ENCODE data around the gene HS3ST5. TPM values are rescaled to one million over a fixed set of nuclear protein-coding genes. Genes with fewer than 3 reads are reported as not detected.

HS3ST5 gene
- total RNA-seq, 1 experiment from 2014 or later: 8.7 TPM

GRCh38 chr6:114339706-114340105 is 3.1 kb downstream of the HS3ST5 start:
- ATAC-seq: no peak
- no peak for TF ChIP-seq ZNF671 (CRISPR knock-in tag; IDR thresholded peaks at IDR 0.05)
- TF ChIP-seq ELF4 (CRISPR knock-in tag; IDR thresholded peaks at IDR 0.05; ENCODE audit: low read depth): no peak
- TF ChIP-seq ERG (CRISPR knock-in tag; IDR thresholded peaks at IDR 0.05): no peak
- TF ChIP-seq FOXK1 (CRISPR knock-in tag; IDR thresholded peaks at IDR 0.05): no peak
- TF ChIP-seq NFATC4 (CRISPR knock-in tag; IDR thresholded peaks at IDR 0.05): no peak
- no peak for TF ChIP-seq ZNF232 (CRISPR knock-in tag; IDR thresholded peaks at IDR 0.05)
- TF ChIP-seq TEAD1 (CRISPR knock-in tag; IDR thresholded peaks at IDR 0.05): no peak
- no peak for TF ChIP-seq RELA (CRISPR knock-in tag; IDR thresholded peaks at IDR 0.05; ENCODE audit: borderline replicate concordance)
- POLR2A ChIA-PET: interaction anchor here (0.7 to 0.9 kb wide), 2 partner anchors 10 to 188 kb away, joined by 3 to 4 read pairs; no protein-coding TSS in a partner anchor
- CTCF ChIA-PET: interaction anchor here (0.8 to 2.0 kb wide), 5 partner anchors 12 to 345 kb away, joined by 3 to 8 read pairs (median 3); no protein-coding TSS in a partner anchor
- H3K27ac Mint-ChIP-seq: peak overlapping the region; percentile 87
- peaks cover 51% of the 10 kb centered on the region for H3K4me1 Mint-ChIP-seq
- no peaks in the 10 kb centered on the region for H3K9me3 Mint-ChIP-seq
- H3K4me3 Mint-ChIP-seq: peak overlapping the region; percentile 98
- DNase-seq (ENCODE audit: low spot score): no peak
- no peaks in the 10 kb centered on the region for H3K36me3 Mint-ChIP-seq
- no peaks in the 10 kb centered on the region for H3K27me3 Mint-ChIP-seq (ENCODE audit: low read depth)

- DNase-seq (ENCODE audit: low spot score) (no peak), ATAC-seq (peak; percentile 61)
- TF ChIP-seq TP53 (CRISPR knock-in tag; IDR thresholded peaks at IDR 0.05) (no peak), ZNF416 (CRISPR knock-in tag; IDR thresholded peaks at IDR 0.05) (no peak), E2F5 (CRISPR knock-in tag; IDR thresholded peaks at IDR 0.05) (no peak)
- Mint-ChIP-seq H3K9me3 (no peaks in the 10 kb centered on the region), H3K36me3 (peaks cover 6% of the 10 kb centered on the region; the same call in 1 of the 2 replicates), H3K27ac (no peak overlapping the region), H3K27me3 (ENCODE audit: low read depth) (no peaks in the 10 kb centered on the region), H3K4me3 (no peak overlapping the region), H3K4me1 (peaks cover 66% of the 10 kb centered on the region)
- ChIA-PET POLR2A (no interaction called here), CTCF (interaction anchor here (1.1 to 1.7 kb wide), 2 partner anchors 9 to 30 kb away, joined by 6 to 7 read pairs; partner anchors contain the start of gene HS3ST5)
These were observed 8.6 kb downstream of the HS3ST5 start for GRCh38 chr6:114334237-114334636.

GRCh38 chr6:114327074-114327473 is 15.7 kb downstream of the HS3ST5 start:
- no peaks in the 10 kb centered on the region for H3K9me3 Mint-ChIP-seq
- H3K27me3 Mint-ChIP-seq (ENCODE audit: low read depth): no peaks in the 10 kb centered on the region
- peaks cover 6% of the 10 kb centered on the region; the same call in 1 of the 2 replicates for H3K36me3 Mint-ChIP-seq
- H3K4me1 Mint-ChIP-seq: peaks cover 85% of the 10 kb centered on the region
- ChIA-PET POLR2A (no interaction called here), CTCF (interaction anchor here (0.5 to 1.2 kb wide), 4 partner anchors 16 to 219 kb away, joined by 3 to 5 read pairs (median 3); no protein-coding TSS in a partner anchor)
- no peak for TF ChIP-seq JUN (CRISPR knock-in tag; IDR thresholded peaks at IDR 0.05)
- TF ChIP-seq TP53 (CRISPR knock-in tag; IDR thresholded peaks at IDR 0.05): no peak
- TF ChIP-seq FOXJ3 (CRISPR knock-in tag; IDR thresholded peaks at IDR 0.05; ENCODE audit: borderline replicate concordance): no peak
- H3K4me3 Mint-ChIP-seq: no peak overlapping the region
- H3K27ac Mint-ChIP-seq: peak overlapping the region; percentile 4
- ATAC-seq (no peak), DNase-seq (ENCODE audit: low spot score) (no peak)

- peaks cover 87% of the 10 kb centered on the region for H3K4me1 Mint-ChIP-seq
- DNase-seq (ENCODE audit: low spot score) (no peak), ATAC-seq (peak; percentile 82)
- CTCF ChIA-PET: interaction anchor here (1.0 to 1.3 kb wide), 4 partner anchors 16 to 353 kb away, joined by 3 to 4 read pairs (median 3); partner anchors contain the start of genes HDAC2 and HS3ST5
- POLR2A ChIA-PET: no interaction called here
- TF ChIP-seq EMX1 (CRISPR knock-in tag; IDR thresholded peaks at IDR 0.05) (no peak), MXD4 (CRISPR knock-in tag; IDR thresholded peaks at IDR 0.05; ENCODE audit: borderline replicate concordance) (no peak), PRDM15 (CRISPR knock-in tag; IDR thresholded peaks at IDR 0.05) (no peak), ZBTB21 (CRISPR knock-in tag; IDR thresholded peaks at IDR 0.05; ENCODE audit: borderline replicate concordance) (no peak)
- H3K27me3 Mint-ChIP-seq (ENCODE audit: low read depth): no peaks in the 10 kb centered on the region
- no peak overlapping the region for H3K4me3 Mint-ChIP-seq
- H3K27ac Mint-ChIP-seq: peak overlapping the region; percentile 81
- no peaks in the 10 kb centered on the region for H3K9me3 Mint-ChIP-seq
- no peaks in the 10 kb centered on the region for H3K36me3 Mint-ChIP-seq
These were observed 19.0 kb downstream of the HS3ST5 start for GRCh38 chr6:114323784-114324183.

Measured in WTC11 (cell line).